DOHH2 (cell line): Measurements from ENCODE around the gene EPN2.

Experiments used
- H3F3A ChIP-seq: fragments of 200-600 bp; sonication (generic), shearing (Covaris generic); 2 replicates; pipeline ENCODE4 v1.6.0; 2016; ENCODE audit warnings: antibody characterized with exemption, mild to moderate bottlenecking; ENCODE audit not compliant: control insufficient read depth, insufficient read depth
- H3K27ac ChIP-seq: fragments of 200-600 bp; sonication (generic); 2 replicates; pipeline ENCODE4 v1.5.1; 2014; ENCODE audit warnings: low read depth, mild to moderate bottlenecking, low read length, moderate library complexity
- H3K27me3 ChIP-seq: fragments of 200-600 bp; sonication (generic); 2 replicates; pipeline ENCODE4 v1.6.1; 2014; ENCODE audit warnings: mild to moderate bottlenecking, low read length, mixed read lengths; ENCODE audit not compliant: control insufficient read depth
- H3K36me3 ChIP-seq: fragments of 200-600 bp; sonication (generic); 2 replicates; pipeline ENCODE4 v1.6.1; 2014; ENCODE audit warnings: mild to moderate bottlenecking, low read length, moderate library complexity, mixed read lengths; ENCODE audit not compliant: control insufficient read depth
- H3K4me1 ChIP-seq: fragments of 200-600 bp; sonication (generic); 2 replicates; pipeline ENCODE4 v1.6.1; 2014; ENCODE audit warnings: mild to moderate bottlenecking, low read length, mixed read lengths; ENCODE audit not compliant: control insufficient read depth
- H3K4me2 ChIP-seq: fragments of 200-600 bp; sonication (generic); 2 replicates; pipeline ENCODE4 v1.6.0; 2014; ENCODE audit warnings: mild to moderate bottlenecking, low read length, moderate library complexity
- H3K4me3 ChIP-seq: fragments of 200-600 bp; sonication (generic); 2 replicates; pipeline ENCODE4 v1.5.1; 2014; ENCODE audit warnings: mild to moderate bottlenecking, low read length, mixed read lengths
- H3K79me2 ChIP-seq: fragments of 200-600 bp; sonication (generic); 2 replicates; pipeline ENCODE4 v1.6.1; 2014; ENCODE audit warnings: mild to moderate bottlenecking, low read length, mixed read lengths; ENCODE audit not compliant: control insufficient read depth
- H3K9me2 ChIP-seq: fragments of 200-600 bp; sonication (generic); replicated peaks from 2 replicates; pipeline ENCODE4 v1.6.1; 2014; ENCODE audit warnings: mild to moderate bottlenecking, low read length, mixed read lengths; ENCODE audit not compliant: control insufficient read depth
- H3K9me3 ChIP-seq: fragments of 200-600 bp; sonication (generic); 2 replicates; pipeline ENCODE4 v1.6.1; 2014; ENCODE audit warnings: antibody characterized with exemption, low read length, mixed read lengths; ENCODE audit not compliant: control insufficient read depth, insufficient read depth
- H4K20me1 ChIP-seq: fragments of 200-600 bp; sonication (generic); 2 replicates; pipeline ENCODE4 v1.6.0; 2014; ENCODE audit warnings: low read depth, mild to moderate bottlenecking, antibody characterized with exemption, low read length, moderate library complexity; ENCODE audit not compliant: control insufficient read depth, insufficient read depth
- EZH2phosphoT487 ChIP-seq: fragments of 200-600 bp; sonication (generic); IDR thresholded peaks from 2 replicates; pipeline ENCODE4 v1.6.1; 2017; ENCODE audit warnings: borderline replicate concordance, mild to moderate bottlenecking, antibody characterized with exemption, low read length, moderate library complexity, mixed read lengths
- TF ChIP-seq, protein P1 (sequence below): fragments of 200-600 bp; sonication (generic); IDR thresholded peaks from one replicate; pipeline ENCODE4 v1.5.1; 2014; ENCODE audit warnings: antibody characterized with exemption, mild to moderate bottlenecking, low read depth, low read length; ENCODE audit not compliant: poor library complexity, severe bottlenecking

The EPN2 gene

GRCh38 chr17:19261426-19261825 is 24.3 kb downstream of the EPN2 start:
- Histone ChIP-seq H3K4me3 (no peak overlapping the region), H3K9me2 (no peaks in the 10 kb centered on the region), H3K27me3 (peaks cover 32% of the 10 kb centered on the region), H3K79me2 (no peaks in the 10 kb centered on the region), H4K20me1 (no peaks in the 10 kb centered on the region), H3K4me2 (no peak overlapping the region), H3K27ac (no peak overlapping the region), H3F3A (no peaks in the 10 kb centered on the region), H3K4me1 (no peaks in the 10 kb centered on the region), H3K9me3 (no peaks in the 10 kb centered on the region), H3K36me3 (no peaks in the 10 kb centered on the region)
- TF ChIP-seq EZH2phosphoT487, result no peak
- TF ChIP-seq, protein P1, sequence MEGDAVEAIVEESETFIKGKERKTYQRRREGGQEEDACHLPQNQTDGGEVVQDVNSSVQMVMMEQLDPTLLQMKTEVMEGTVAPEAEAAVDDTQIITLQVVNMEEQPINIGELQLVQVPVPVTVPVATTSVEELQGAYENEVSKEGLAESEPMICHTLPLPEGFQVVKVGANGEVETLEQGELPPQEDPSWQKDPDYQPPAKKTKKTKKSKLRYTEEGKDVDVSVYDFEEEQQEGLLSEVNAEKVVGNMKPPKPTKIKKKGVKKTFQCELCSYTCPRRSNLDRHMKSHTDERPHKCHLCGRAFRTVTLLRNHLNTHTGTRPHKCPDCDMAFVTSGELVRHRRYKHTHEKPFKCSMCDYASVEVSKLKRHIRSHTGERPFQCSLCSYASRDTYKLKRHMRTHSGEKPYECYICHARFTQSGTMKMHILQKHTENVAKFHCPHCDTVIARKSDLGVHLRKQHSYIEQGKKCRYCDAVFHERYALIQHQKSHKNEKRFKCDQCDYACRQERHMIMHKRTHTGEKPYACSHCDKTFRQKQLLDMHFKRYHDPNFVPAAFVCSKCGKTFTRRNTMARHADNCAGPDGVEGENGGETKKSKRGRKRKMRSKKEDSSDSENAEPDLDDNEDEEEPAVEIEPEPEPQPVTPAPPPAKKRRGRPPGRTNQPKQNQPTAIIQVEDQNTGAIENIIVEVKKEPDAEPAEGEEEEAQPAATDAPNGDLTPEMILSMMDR, result no peak

DNA sequence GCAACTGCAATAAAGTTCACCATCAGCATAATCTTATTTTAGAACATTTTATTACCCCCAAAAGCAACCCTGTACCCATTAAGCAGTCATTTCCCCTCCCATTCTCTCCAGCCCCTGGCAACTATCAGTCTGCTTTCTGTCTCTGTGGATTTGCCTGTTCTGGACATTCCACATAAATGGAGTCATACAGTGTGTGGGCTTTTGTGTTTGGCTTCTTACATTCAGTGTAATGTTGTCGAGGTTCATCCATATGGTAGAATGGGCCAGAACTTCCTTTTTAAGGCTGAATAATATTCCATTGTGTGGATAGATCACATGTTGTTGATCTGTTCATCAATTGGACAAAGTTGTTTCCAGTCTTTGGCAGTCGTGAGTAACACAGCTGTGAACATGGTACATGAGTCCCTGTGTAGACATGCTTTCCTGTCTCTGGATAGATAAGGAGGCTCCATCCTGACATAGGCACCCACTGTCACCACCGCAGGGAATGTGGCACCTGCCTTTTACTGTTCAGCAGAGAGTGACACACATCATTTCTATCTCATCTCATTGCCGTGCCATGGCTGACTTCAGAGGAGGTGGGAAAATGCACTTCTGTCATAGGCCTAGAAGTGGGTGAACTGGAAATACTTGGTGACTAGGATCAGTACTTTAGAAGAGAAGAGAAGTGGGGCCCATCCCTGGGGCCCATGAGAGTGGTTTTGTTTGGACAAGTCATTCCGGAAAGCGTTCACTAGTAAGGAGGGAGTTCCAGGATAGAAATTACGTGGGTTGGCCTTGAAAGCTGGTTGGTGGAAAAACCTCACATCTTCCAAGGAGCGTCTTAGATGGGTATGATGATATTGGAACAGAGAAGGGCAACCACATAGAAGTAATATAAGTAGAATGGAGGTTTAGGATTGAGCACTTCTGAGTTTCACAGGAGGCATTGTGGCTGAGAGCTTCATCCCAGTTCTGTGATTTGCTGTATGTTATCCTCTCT is 25.8 kb downstream of the EPN2 start:
- Histone ChIP-seq H3K79me2 (no peaks in the 10 kb centered on the region), H3K4me3 (no peak overlapping the region), H3K9me2 (no peaks in the 10 kb centered on the region), H3K9me3 (no peaks in the 10 kb centered on the region), H4K20me1 (no peaks in the 10 kb centered on the region), H3K27ac (no peak overlapping the region), H3F3A (no peaks in the 10 kb centered on the region), H3K4me2 (no peak overlapping the region), H3K27me3 (peaks cover 29% of the 10 kb centered on the region), H3K4me1 (no peaks in the 10 kb centered on the region), H3K36me3 (no peaks in the 10 kb centered on the region)
- TF ChIP-seq, protein P1, result no peak
- TF ChIP-seq EZH2phosphoT487, result no peak

GRCh38 chr17:19263641-19264051 is 26.5 kb downstream of the EPN2 start:
- Histone ChIP-seq H3K9me3 (no peaks in the 10 kb centered on the region), H4K20me1 (no peaks in the 10 kb centered on the region), H3K79me2 (no peaks in the 10 kb centered on the region), H3K4me3 (no peak overlapping the region), H3K9me2 (no peaks in the 10 kb centered on the region), H3F3A (no peaks in the 10 kb centered on the region), H3K4me2 (no peak overlapping the region), H3K36me3 (no peaks in the 10 kb centered on the region), H3K4me1 (no peaks in the 10 kb centered on the region), H3K27ac (no peak overlapping the region), H3K27me3 (peaks cover 34% of the 10 kb centered on the region)
- no peak for TF ChIP-seq EZH2phosphoT487
- TF ChIP-seq, protein P1, result no peak
